HG02852 (cell line): ENCODE measurements around the gene TCTN1.
"Not testable (repeated sequence)": the region's sequence is repeated elsewhere in the genome, so short reads cannot be mapped to it uniquely, and the experiment has no call there.

Source experiments
- ATAC-seq: cut with Tn5 transposase; IDR thresholded peaks from one replicate; pipeline ENCODE4 v1.9.1; 2021; ENCODE audit warnings: mild to moderate bottlenecking, moderate library complexity; ENCODE audit not compliant: unreplicated experiment

The TCTN1 gene

DNA sequence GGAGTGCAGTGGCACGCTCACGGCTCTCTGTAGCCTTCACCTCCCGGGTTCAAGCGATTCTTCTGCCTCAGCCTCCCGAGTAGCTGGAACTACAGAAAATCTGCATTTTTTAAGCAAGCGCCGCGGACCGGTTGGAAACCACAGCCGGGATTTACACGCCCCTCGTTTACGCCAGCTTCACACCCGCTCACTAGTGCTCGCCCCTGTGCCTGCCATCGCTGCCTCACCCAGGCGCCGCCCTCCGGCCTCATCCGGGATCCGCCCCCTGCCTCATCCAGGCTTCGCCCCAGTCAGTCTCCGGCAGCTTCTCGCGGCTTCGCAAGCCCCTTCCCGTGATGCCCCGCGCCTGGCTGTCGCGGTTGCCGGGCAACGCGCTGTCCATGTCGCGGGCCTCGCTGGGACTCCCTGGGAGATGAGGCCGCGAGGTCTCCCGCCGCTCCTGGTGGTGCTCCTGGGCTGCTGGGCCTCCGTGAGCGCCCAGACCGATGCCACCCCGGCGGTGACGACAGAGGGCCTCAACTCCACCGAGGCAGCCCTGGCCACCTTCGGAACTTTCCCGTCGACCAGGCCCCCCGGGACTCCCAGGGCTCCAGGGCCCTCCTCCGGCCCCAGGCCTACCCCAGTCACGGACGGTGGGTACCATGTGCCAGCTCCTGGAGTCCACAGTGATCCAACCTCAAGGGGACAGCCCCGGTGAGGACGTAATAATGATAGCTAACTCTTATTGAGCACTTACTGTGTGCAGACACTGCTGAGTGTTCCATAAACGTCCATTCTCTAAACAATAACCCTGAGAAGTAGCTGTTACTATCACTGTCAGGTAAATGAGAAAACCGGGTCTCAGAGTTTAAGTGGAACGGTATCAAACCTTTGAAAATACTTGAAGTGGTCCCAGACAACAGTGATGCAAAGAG is at the start of gene TCTN1:
Gene TCTN1 (plus strand): TSS at position 359 of the 914 bp plus-strand sequence. CDS start 54 bp downstream, at position 413.
- peak; percentile 85 for ATAC-seq

DNA sequence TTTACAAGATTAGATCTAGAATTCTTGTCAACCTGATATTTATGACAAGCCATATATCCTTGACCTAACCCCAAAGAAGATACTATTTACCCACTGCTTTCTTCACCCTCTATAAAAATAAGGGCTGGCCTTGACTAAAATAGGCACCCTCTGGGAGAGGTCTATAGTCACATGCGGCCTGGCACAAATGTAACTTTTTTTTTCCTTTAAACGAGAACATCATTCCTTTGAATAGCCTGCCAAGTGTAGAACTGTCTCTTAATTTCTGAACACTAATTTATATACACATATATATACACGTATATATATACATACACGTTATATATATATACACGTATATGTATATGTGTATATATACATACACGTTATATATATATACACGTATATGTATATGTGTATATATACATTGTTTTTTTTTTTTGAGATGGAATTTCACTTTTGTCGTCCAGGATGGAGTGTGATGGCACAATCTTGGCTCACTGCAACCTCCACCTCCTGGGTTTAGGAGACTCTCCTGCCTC is 49.4 kb upstream of the TCTN1 start:
- ATAC-seq, result no peak

DNA sequence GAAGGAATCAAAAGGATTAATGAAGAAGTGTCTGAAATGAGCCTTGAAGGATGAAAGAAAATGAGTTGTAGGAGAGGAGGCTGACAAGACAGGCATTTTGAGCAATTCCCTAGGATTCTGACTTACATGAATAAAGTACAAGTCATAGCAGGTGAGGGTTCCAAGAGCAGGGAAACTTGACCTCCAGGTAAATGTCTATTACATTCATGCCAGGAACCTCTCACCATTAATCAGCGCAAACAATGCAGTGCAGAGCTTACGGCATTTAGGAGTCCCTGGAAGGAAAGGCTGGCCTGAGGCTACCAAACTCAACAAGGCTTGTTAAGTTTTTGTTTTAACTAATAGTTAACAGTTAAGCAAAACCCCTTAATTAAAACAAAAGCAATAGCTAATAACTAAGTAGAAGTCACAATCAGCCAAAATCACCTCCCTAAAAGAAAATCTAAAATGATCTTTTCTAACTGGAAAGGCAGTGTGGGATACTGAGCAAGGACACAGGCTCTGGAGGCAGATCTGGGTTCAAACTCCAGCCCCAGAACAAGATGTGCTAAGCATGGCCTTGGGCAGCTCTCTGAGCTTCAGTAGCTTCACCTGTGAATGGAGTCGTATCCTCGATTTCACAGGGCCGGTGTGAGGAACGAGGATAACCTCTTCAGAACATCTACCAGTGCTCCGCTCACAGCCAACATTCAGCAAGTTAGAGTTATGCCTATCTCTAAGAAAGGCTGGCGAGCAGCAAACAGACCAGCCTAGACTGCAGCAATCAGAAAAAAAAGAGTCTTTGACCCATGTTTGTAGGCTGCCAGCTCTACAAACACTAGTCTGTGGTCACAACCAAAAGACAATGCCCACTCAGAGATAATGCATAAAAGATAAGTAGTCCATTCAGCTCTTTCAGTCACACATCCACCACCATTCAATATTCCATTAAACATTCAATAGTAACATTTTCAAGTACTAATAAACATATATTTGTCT is 47.7 kb upstream of the TCTN1 start:
- no peak for ATAC-seq

DNA sequence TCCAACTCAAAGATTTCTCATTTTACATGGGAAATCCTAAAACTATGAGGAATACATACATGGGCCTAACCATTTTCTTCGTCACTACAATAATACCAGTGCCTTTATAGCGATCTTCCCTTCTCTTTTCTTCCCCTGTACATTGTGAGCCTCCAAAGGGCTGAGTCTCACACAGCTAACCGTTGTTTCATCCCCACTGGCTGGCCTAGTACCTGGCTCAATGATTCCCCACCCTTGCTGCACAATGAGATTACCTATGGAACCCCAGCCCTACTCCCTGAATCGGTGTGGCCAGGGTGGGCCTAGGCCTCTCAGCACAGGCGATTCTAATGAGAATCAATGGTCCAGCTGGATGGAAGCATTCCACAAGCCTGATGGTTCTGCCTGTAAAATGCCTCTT is 46.9 kb upstream of the TCTN1 start:
- ATAC-seq, result no peak

DNA sequence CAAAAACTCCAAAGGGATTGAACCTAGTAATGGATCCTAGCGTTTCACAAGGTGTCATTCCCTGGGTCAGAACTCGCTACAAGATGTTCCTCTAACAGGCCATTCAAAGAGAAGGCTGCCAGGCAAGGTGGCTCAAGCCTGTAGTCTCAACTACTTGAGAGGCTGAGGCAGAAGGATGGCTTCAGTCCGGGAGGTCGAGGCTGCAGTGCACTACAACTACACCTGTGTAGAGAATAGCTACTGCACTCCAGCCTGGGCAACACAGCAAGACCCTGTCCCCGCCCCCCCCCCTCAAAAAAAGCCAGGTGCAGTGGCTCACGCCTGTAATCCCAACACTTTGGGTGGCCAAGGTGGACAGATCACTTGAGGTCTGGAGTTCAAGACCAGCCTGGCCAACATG is 45.2 kb upstream of the TCTN1 start:
- no peak for ATAC-seq

DNA sequence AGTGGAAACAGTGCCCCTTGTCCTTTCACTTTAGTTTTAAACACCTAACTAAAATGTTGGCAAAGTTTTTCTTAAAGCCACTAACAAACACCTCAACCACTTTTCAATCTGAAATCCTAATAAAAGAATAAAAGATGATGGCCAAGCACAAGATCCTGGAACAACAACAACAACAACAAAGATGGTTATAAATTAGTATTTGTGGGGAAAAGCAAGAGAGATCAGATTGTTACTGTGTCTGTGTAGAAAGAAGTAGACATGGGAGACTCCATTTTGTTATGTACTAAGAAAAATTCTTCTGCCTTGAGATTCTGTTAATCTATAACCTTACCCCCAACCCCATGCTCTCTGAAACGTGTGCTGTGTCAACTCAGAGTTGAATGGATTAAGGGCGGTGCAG is 44.1 kb upstream of the TCTN1 start:
- ATAC-seq, result not testable (repeated sequence)

DNA sequence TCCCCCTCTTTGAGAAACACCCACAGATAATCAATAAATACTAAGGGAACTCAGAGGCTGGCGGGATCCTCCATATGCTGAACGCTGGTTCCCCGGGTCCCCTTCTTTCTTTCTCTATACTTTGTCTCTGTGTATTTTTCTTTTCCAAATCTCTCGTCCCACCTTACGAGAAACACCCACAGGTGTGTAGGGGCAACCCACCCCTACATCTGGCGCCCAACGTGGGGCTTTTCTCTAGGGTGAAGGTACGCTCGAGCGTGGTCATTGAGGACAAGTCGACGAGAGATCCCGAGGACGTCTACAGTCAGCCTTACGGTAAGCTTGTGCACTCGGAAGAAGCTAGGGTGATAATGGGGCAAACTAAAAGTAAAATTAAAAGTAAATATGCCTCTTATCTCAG is 43.1 kb upstream of the TCTN1 start:
- not testable (repeated sequence) for ATAC-seq

DNA sequence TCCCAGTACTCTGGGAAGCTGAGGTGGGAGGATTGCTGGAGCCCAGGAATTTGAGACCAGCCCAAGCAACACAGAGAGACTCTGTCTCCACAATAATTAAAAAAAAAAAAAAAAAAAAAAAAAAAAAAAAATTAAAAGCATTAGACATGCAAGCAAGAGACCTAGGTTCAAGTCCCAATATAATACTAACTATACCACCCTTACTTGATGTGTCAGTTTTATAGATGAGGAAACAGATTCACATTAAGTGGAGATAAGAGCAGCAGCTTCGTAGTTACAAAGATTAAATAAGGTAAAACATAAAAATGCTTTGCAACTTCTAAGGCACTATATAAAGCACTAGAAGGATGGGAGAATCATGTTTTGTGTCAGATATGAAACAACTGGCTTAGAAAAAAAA is 39.9 kb upstream of the TCTN1 start:
- ATAC-seq, result no peak

DNA sequence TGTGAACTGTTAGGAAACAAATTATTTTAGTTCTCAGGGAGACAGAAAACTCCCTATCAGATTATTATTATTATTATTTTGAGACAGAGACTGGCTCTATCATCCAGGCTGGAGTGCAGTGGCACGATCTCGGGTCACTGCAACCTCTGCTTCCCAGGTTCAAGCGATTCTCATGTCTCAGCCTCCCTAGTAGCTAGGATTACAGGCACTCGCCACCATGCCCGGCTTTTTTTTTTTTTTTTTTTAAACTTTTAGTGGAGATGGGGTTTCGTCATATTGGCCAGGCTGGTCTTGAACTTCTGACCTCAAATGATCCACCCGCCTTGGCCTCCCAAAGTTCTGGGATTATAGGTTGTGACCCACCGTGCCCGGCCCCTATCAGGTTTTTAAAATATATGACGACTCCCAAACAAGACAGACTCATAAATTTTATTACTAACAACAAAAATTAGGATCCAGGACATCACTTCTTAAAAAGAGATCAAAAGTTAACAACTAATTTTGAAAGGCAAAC is 39.2 kb upstream of the TCTN1 start:
- not testable (repeated sequence) for ATAC-seq

DNA sequence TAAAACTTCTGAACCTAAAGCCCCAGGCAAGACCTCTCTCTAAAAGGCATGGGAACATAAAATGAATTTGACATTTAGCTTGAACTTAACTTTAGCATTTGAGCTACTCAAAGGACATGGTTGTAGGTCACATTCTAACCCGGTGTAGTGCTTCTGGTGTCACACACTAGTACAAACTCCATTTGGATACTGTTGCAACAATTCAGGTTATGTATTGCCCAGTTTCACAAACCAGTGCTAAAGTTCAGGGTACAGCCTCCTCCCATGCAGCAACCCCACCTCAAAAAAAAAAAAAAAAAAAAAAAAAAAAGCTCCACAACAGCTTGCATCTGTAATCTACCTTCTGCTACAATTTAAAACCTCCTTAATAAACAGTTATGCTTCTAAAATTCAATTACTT is 38.6 kb upstream of the TCTN1 start:
- no peak for ATAC-seq

DNA sequence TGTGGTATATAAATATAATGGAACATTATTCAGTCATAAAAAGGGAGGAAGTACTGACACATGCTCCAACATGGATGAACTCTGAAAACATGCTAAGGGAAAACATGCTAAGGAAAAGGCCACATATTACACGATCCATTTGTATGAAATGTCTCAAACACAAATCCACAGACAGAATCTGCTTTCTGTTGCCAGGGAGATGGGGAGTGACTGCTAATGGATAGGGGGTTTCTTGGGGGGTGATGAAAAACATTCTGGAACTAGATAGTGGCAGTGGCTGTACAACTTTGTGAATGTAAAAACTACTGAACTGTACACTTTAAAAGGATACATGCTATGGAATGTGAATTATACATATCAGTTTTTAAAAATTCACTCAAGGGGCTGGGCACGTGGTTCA is 37.4 kb upstream of the TCTN1 start:
- no peak for ATAC-seq

DNA sequence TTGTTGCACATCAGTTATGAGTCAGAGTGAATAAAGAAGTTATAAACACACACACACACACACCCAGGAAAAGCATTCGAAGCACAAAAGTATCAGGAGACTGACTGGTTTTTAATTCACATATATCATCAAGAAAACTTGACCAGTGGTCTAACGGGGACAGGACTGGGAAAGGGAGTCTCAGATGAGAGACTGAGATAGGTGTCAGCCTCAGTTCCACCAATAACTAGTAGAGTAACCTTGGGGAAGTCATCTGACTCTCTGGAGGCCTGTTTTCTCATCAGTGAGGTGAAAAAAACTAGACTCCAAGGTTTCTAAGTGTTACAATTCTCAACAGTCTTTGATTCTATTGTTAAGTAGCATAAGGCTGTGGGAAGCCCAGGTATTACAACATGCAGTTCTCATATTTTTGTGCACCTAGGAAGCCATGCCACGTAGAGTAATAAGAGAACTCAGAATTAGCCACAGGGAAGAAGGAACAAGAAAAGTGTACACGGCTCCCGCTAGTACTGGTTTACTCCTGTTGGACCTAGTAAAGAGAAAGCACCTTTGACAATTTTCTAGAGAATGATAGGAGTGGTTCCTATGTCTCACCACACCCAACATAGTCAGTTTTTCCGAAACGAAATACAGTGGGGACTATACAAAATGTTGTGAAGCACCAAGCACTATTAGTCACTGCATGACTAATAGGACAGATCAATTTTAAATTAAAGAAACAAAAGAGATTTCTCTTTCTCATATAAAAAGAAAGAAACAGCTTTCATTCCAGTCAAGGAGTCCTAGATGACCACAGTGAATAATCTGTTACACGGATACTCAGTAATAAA is 35.9 kb upstream of the TCTN1 start:
- no peak for ATAC-seq

DNA sequence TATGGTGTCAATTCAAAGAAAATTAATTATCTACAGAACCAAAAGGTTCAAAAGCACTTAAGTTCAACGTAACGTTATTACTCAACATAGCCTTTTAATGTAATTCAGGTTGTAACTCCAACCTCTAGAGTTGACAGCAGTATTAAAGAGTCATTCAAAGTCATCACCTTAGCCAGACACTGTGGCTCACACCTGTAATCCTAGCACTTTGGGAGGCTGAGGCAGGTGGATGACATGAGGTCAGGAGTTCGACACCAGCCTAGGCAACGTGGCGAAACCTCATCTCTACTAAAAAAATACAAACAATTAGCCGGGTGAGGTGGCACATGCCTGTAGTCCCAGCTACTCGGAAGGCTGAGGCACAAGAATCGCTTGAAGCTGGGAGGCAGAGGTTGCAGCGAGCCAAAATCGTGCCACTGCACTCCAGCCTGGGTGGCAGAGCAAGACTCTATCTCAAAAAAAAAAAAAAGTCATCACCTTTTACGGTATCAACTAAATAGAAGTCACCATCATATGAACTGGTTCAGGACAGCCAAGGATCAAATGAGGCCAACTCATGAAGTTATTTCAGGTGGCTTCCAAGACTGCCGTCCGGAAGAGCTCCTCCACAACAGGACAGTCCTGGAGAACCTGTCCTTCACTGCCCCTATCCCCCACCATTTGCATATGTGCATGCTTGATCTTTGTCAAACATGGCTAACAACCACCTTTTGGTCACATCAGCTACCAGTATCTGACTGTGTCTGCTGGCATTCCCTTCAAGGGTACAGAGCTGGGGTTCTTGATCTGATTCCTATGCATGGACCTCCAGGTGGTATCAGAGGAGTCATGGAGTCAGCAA is 35.0 kb upstream of the TCTN1 start:
- no peak for ATAC-seq

DNA sequence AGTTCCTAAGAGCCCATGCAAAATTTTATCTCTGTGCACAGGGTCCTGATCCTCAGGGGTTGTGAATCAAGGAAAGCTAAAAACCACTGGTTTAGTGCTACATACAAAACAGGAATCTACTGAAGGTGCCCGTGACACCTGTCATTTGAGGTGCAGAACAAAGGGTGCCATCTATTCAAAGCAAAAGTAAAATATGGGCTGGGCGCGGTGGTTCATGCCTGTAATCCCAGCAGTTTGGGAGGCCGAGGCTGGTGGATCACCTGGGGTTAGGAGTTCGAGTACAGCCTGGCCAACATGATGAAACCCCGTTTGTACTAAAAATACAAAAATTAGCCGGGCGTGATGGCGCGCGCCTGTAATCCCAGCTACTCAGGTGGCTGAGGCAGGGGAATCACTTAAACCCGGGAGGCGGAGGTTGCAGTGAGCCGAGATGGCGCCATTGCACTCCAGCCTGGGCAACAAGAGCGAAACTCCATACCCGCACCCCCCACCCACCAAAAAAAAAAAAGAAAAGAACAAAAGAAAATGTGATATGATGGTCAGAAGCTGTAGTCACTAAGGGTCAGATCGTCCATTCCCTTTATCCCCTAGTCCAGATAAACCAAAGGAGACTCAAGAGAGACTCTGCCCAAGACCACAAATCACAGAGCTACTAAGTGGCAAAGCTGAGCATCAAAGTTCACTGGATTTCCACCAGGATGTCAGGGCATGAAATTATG is 34.2 kb upstream of the TCTN1 start:
- ATAC-seq, result no peak

DNA sequence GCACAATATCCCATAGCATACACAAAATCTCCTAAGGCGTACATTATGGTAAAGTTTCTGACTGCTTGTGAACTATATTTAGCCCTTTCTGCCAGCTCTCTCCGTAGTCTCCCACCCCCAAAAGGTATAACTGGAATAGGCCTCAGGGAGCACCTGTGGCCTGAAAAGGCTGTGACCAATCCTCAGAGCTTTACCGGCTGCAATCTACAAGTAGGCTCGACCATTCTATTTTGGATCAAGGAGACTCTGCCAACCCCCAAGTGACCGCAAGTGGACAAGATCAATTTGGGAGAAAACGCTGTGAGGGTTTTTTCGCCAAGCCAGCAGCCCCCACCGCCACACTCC is 32.0 kb upstream of the TCTN1 start:
- no peak for ATAC-seq

DNA sequence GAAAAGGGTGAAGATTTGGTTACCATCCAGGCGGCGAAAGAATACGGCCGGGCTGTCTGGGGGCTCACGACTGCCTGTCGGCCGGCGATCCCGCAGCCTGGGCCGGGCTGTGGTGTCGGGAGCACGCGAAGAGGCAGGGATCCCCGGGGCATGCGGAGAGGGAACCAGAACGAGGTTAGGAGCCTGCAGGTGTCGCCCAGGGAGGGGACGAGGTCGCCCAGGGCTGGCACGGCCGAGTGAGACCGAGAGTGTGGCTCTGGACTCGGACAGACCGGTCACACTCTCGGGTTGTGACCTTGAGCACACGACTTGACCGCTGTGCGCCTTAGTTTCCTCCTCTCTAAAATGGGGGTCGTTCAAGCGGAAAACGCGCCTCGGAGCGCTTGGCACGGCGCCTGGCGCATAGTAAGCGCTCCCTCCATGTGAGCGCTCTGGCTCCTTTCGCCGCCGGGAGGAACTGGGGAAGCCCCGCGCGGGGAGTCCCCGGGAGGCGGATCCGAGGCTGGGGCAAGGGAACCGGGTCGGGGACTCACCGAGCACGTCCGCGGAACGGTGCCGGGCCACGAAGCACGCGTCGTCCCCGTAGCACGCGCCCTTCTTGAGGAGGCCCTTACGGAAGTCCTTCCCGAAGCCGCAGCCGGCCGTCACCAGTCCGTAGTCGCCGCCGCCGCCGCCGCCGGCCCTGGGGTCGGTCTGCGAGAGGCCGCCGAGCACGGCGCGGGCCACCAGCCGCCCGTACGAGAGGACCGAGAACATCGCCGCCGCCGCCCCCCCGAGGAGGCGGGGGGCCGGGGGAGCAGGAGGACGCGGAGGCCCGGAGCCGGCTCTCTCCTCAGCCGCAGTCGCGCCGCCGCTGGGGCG is 31.4 kb upstream of the TCTN1 start:
- peak; percentile 53 for ATAC-seq

DNA sequence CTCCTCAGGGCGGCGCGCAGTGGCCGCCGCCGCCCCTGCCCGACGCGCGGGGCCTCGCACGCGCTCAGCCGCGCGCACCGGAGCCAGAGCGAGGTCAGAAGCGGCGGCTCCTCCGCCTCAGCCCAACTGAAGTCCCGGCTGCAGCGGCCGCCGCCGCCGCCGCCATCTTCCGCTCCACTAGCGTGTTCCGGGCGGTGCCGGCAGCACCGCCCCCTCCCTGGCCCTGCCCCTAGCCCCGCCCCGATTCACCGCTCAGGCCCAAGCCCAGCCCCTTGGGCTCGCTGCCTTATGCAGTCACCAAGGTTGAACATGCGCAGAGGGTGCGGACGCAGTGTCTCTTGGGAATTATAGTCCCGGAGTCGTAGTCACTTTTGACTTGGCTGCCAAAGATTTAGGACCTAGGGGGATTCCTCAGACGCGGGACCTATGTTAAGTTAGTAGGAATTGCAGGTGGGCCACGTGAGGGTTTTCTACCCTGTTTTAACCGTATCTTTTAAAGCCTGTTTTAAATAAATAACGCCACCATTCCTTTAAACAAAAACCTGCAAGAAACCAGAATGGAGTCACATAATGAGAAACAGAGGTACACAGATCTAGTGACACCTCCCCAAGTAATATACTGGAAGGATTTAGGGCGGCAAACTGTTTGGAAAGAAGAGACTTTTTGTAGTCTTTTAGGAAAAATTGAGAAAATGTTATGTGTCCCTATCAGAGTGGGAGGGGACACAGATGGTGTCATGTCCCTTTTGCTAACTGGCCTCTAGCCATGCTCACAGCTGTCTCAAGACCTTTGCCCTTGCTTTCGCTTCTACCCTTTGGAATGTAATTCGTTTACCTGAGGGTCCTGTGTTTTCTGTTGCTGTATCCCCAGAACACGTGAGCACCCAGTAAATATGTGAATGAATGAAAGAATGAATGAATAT is 30.5 kb upstream of the TCTN1 start, which contains the start of gene PPTC7:
Gene PPTC7 (minus strand): TSS at position 182 of the 923 bp plus-strand sequence. CDS start 287 bp downstream, outside the sequence.
- peak; percentile 87 for ATAC-seq
